Spleen (tissue), 11 donors: Measurements from ENCODE around the gene COBL. TPM values are rescaled to one million over a fixed set of nuclear protein-coding genes. Genes with fewer than 3 reads are reported as not detected.

Experiments
- DNase-seq: peaks from one replicate; pipeline ENCODE4 v3.0.0-alpha.2; 2020
- H3K27ac ChIP-seq, 8 donors: fragments of 200-600 bp; sonication (generic) in 7 of 8; 1 replicate in 4 of 8; 2 replicates in 4 of 8; pipeline versions ENCODE4 v1.5.0 to v1.8.0; 2016 to 2021; ENCODE audit warnings: inconsistent platforms in 4 of 8, mild to moderate bottlenecking in 4 of 8, moderate library complexity in 1 of 8
- H3K27me3 ChIP-seq, 7 donors: fragments of 200-600 bp; sonication (generic) in 6 of 7; replicated peaks in 1 of 7; 1 replicate in 4 of 7; 2 replicates in 3 of 7; pipeline versions ENCODE4 v1.5.0 to v1.8.0; 2016 to 2021; ENCODE audit warnings: inconsistent platforms in 3 of 7, mild to moderate bottlenecking in 1 of 7
- H3K36me3 ChIP-seq, 6 donors: fragments of 200-600 bp; sonication (generic) in 5 of 6; 1 replicate in 4 of 6; 2 replicates in 2 of 6; pipeline versions ENCODE4 v1.5.0 to v1.8.0; 2016 to 2021; ENCODE audit warnings: inconsistent platforms in 2 of 6
- H3K4me1 ChIP-seq, 6 donors: fragments of 200-600 bp; sonication (generic) in 5 of 6; 1 replicate in 3 of 6; 2 replicates in 3 of 6; pipeline versions ENCODE4 v1.5.0 to v1.8.0; 2016 to 2021; ENCODE audit warnings: inconsistent platforms in 3 of 6
- H3K4me3 ChIP-seq, 8 donors: fragments of 200-600 bp; sonication (generic) in 7 of 8; 1 replicate in 4 of 8; 2 replicates in 4 of 8; pipeline versions ENCODE4 v1.5.0 to v1.8.0; 2016 to 2021; ENCODE audit warnings: inconsistent platforms in 4 of 8, mild to moderate bottlenecking in 4 of 8, moderate library complexity in 2 of 8
- H3K9me3 ChIP-seq, 8 donors: fragments of 200-600 bp; sonication (generic) in 7 of 8; 1 replicate in 4 of 8; 2 replicates in 4 of 8; pipeline versions ENCODE4 v1.5.0 to v1.8.0; 2016 to 2021; ENCODE audit warnings: inconsistent platforms in 4 of 8
- POLR2A ChIP-seq, 3 donors: fragments of 450-650 bp; IDR thresholded peaks; one replicate each; pipeline ENCODE4 v1.5.1; 2017; ENCODE audit warnings: antibody characterized with exemption in 3 of 3, mild to moderate bottlenecking in 1 of 3
- POLR2AphosphoS5 ChIP-seq, 3 donors: sonication (generic); formaldehyde crosslinking; IDR thresholded peaks; one replicate each; pipeline ENCODE4 v1.5.1; 2017; ENCODE audit warnings: antibody characterized with exemption in 3 of 3
- WGBS, 5 donors: extraction: QIAGEN DNeasy Blood & Tissue Kit in 3 of 5; methylation state at CpG; one replicate each; pipeline versions ENCODE4 v1.1.5 to v1.1.7; 2013 to 2018; 5-methylcytosine and 5-hydroxymethylcytosine counted together
- intact Hi-C: fragments of 100-400 bp; cut with DNase I; formaldehyde crosslinking; loops from one replicate; pipeline ENCODE4 v1.15.0; 2023; ENCODE audit warnings: low total_unique reads
- polyA plus RNA-seq, 3 donors: library from polyadenylated mRNA; stranded (reverse); fragments of 200-250 nt; gene quantifications; one replicate each; pipeline ENCODE4 v1.2.1, GENCODE V29; 2013
- total RNA-seq, 7 donors: library from RNA; depleted of rRNA in 3 of 7; stranded (reverse); fragments of >200 nt in 3 of 7; fragmentation: NEBNext Ultra II Directional in 4 of 7; extraction: Animal tissue kit (Norgen Biotek cat#: 25700) in 4 of 7; gene quantifications; one replicate each; pipeline versions ENCODE4 v1.1.0 to v1.2.1, GENCODE V29; 2016 to 2021
- TF ChIP-seq, protein P1 (sequence below), 11 experiments: fragments of 200-600 bp in 7 of 11; fragments of 450-650 bp in 4 of 11; sonication (generic) in 4 of 11; IDR thresholded peaks in 8 of 11; conservative IDR thresholded peaks in 3 of 11; 1 replicate in 7 of 11; 2 replicates in 4 of 11; pipeline versions ENCODE4 v1.4.0 to v1.8.0; 2016 to 2021; ENCODE audit warnings: antibody characterized with exemption in 11 of 11, inconsistent platforms in 4 of 11, mild to moderate bottlenecking in 1 of 11
- donor health status: healthy with polysubstance abuse.
- donor health status: DM: no; HTN: no; CAD: no; lungs with moderate emphysema.
- donor health status: DM: no; HTN: no; CAD: no.
- donor health status: Bipolar disorder and iron deficiency.
- donor health status: healthy.
- donor health status: DM: no; HTN: no; CAD: no.
- donor health status: DM: yes; HTN: yes; CAD: no.

COBL gene
- total and polyA plus RNA-seq, 10 donors = 0.09 to 0.80 (median 0.57) TPM; not detected in 1

DNA sequence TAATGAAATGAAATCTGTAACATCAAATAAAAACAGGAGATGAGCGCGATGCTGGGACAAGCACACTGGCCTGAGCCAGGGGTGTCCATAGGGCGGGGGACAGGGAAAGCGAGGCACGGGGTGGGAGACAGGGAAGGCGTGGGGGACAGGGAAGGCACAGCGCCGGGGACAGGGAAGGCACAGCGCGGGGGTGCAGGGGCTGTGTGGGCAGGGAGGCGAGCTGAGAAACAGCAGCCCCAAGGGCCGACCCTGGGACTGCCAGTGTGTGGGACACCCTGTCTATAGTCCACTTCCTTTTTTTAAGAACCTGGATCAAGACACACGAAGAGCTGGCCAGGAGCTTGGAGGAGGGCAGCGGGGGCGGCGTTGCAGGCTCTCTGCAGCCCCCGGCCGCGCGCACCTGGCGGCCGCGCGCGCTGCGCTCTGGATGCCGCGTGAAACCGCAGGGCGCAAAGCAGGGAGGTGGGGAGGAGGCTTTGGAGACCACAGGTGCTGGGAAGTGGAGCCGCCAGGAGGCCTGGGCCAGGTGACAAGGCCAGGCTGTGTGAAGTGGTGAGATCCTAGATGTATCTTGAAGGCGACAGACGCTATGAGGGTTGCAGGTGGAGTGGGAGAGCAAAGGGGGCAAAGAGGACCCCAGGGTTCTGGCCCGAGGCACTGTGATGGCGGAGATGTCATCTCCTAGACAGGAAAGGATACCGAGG is 157.7 kb downstream of the COBL start:
- H3K36me3 ChIP-seq = no peaks in the 10 kb centered on the region
- TF ChIP-seq POLR2A (IDR thresholded peaks at IDR 0.05) (no peak), POLR2AphosphoS5 (IDR thresholded peaks at IDR 0.05) (no peak)
- TF ChIP-seq, protein P1, sequence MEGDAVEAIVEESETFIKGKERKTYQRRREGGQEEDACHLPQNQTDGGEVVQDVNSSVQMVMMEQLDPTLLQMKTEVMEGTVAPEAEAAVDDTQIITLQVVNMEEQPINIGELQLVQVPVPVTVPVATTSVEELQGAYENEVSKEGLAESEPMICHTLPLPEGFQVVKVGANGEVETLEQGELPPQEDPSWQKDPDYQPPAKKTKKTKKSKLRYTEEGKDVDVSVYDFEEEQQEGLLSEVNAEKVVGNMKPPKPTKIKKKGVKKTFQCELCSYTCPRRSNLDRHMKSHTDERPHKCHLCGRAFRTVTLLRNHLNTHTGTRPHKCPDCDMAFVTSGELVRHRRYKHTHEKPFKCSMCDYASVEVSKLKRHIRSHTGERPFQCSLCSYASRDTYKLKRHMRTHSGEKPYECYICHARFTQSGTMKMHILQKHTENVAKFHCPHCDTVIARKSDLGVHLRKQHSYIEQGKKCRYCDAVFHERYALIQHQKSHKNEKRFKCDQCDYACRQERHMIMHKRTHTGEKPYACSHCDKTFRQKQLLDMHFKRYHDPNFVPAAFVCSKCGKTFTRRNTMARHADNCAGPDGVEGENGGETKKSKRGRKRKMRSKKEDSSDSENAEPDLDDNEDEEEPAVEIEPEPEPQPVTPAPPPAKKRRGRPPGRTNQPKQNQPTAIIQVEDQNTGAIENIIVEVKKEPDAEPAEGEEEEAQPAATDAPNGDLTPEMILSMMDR (IDR thresholded peaks at IDR 0.05 in 8 of 11, conservative IDR thresholded peaks at IDR 0.05 in 3 of 11) = no peak
- 80 to 92% (median 84%) methylated on average over 35 to 36 of the region's 36 CpGs for WGBS, 5 donors
- no peak overlapping the region for H3K4me3 ChIP-seq
- no peak for DNase-seq
- no peaks in the 10 kb centered on the region for H3K9me3 ChIP-seq
- intact Hi-C loops = no loop called here
- H3K4me1 ChIP-seq = peaks cover 0 to 12% (median 4%) of the 10 kb centered on the region in 6 donors
- H3K27me3 ChIP-seq = peaks cover 0 to 24% (median 0%) of the 10 kb centered on the region in 7 donors
- H3K27ac ChIP-seq = no peak overlapping the region

DNA sequence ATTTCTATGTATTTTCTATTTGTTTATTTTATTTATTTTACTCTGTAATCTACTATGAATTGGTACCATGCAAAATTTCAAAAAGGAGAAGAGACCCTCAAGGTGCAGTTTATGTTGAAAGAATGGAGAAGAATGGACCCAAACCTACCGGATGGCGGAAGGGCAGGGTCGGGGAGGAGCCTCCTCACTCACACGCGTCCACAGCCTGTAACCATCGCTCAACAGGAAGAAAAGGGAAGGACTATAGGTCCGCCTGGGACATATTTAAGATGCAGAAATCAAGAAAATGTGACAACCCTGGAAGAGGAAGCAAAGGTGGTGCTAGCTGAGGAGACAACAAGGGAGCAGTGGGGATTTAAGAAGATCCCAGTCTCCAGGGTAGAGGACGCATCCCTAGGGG is 158.4 kb downstream of the COBL start:
- no peak for DNase-seq
- intact Hi-C loops = no loop called here
- Histone ChIP-seq H3K4me1 (peaks cover 0 to 12% (median 4%) of the 10 kb centered on the region in 6 donors), H3K36me3 (no peaks in the 10 kb centered on the region), H3K9me3 (no peaks in the 10 kb centered on the region), H3K27me3 (peaks cover 0 to 17% (median 0%) of the 10 kb centered on the region in 7 donors), H3K27ac (no peak overlapping the region), H3K4me3 (no peak overlapping the region)
- TF ChIP-seq, protein P1 (IDR thresholded peaks at IDR 0.05 in 8 of 11, conservative IDR thresholded peaks at IDR 0.05 in 3 of 11) = no peak
- TF ChIP-seq POLR2A (IDR thresholded peaks at IDR 0.05) (no peak), POLR2AphosphoS5 (IDR thresholded peaks at IDR 0.05) (no peak)
- 23 to 37% (median 31%) methylated on average over 8 of the region's 8 CpGs for WGBS, 5 donors

DNA sequence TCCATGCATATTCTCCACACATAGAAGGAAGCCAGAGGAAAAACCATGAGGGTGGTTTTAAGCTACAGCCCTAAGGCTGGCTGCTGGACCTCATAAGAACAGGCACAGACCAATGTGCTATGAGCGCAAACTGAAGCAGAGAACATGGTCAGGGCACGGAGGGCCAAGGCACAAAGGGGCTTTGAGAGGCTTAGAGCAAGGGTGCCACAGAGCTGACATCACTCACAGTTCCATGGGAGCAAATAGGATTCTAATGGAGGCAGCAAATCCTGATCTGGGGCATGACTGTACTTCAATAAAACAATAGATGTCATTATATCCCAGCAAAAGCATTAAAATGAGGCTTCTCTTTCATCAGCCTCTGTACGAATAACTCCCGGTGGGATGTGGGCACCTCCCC is 162.4 kb downstream of the COBL start:
- intact Hi-C loops = no loop called here
- H3K27me3 ChIP-seq = peaks cover 0 to 11% (median 0%) of the 10 kb centered on the region in 7 donors
- H3K9me3 ChIP-seq = no peaks in the 10 kb centered on the region
- H3K4me3 ChIP-seq = no peak overlapping the region
- DNase-seq = no peak
- WGBS, 5 donors = 91 to 95% (median 93%) methylated on average over 4 of the region's 4 CpGs
- H3K27ac ChIP-seq = no peak overlapping the region
- no peak for TF ChIP-seq POLR2AphosphoS5 (IDR thresholded peaks at IDR 0.05)
- TF ChIP-seq, protein P1 (IDR thresholded peaks at IDR 0.05 in 8 of 11, conservative IDR thresholded peaks at IDR 0.05 in 3 of 11) = no peak
- no peak for TF ChIP-seq POLR2A (IDR thresholded peaks at IDR 0.05)
- H3K36me3 ChIP-seq = no peaks in the 10 kb centered on the region
- H3K4me1 ChIP-seq = no peaks in the 10 kb centered on the region

DNA sequence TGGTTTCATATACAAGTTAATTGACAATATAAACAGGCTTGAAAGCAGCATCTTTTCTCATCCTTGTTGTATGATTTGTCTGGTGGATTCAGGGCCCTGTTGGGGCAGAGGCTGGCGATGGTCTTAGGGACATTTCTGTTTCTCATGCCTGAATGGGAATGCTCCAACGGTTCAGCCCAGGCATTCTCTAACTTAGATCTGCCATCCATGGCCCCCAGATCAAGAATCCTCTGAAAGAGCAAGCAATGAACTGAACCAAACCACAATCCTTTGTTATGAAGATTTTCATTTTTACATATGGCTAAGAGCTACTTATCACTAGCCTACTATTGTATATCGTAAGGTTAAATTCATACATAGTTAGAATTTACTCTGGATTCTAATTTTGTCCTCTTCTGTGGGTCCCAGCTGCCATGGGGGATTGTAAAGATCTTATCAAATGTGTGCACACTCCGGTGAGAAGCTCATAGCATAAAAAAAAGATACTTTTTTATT is 163.9 kb downstream of the COBL start:
- TF ChIP-seq POLR2A (IDR thresholded peaks at IDR 0.05) (no peak), POLR2AphosphoS5 (IDR thresholded peaks at IDR 0.05) (no peak)
- TF ChIP-seq, protein P1 (IDR thresholded peaks at IDR 0.05 in 8 of 11, conservative IDR thresholded peaks at IDR 0.05 in 3 of 11) = no peak
- intact Hi-C loops = no loop called here
- 61 to 72% (median 68%) methylated on average over 4 of the region's 4 CpGs for WGBS, 5 donors
- H3K27me3 ChIP-seq = no peaks in the 10 kb centered on the region
- no peak for DNase-seq
- no peak overlapping the region for H3K4me3 ChIP-seq
- H3K4me1 ChIP-seq = no peaks in the 10 kb centered on the region
- no peak overlapping the region for H3K27ac ChIP-seq
- no peaks in the 10 kb centered on the region for H3K36me3 ChIP-seq
- H3K9me3 ChIP-seq = peaks cover 0 to 11% (median 6%) of the 10 kb centered on the region in 8 donors
